ENCODE measurements around the gene EGFL7. TPM values are rescaled to one million over a fixed set of nuclear protein-coding genes. Genes with fewer than 3 reads are reported as not detected.

The EGFL7 gene
- polyA plus RNA-seq, 3 donors = 34.4 to 456 (median 158) TPM

DNA sequence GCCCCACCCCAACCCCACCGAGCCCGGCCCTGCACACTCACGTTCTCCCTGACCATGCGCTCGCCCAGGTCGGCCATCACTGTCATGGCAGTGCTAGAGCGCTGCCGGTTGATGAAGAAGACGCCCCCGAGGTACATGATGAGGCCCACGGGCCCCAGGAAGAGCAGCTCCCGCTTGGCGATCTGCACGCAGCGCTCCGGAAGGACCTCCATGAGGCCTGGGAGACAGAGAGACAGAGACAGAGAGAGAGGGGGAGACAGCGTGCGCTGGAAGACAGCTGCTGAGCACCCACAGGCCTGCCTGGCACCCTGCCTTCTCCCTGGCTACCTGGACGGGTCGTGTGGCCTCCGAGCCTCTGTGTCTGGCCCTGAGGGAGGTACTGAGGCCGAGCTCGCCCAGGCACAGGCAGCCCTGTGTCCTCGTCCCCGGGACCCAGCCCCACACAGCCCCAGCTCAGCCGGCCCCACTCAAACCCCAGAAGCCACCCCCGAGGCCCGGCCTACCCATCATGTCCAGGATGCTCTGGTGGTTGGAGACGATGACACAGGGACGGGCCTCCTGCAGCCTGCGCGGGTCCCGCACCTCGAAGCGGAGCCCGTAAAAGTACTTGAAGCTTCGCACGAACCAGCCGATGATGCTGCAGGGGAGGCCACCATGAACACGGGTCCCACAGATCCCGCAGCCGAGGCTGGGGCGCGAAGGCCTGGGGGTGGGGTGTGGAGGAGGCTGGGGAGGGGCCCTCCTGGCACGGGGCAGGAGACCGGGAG, 14.4 kb downstream of the EGFL7 start:
- WGBS, 3 donors = 85 to 90% (median 86%) methylated on average over 42 to 46 of the region's 46 CpGs
- no peak overlapping the region for H3K27ac ChIP-seq (ENCODE audit: low read depth, low read length)

DNA sequence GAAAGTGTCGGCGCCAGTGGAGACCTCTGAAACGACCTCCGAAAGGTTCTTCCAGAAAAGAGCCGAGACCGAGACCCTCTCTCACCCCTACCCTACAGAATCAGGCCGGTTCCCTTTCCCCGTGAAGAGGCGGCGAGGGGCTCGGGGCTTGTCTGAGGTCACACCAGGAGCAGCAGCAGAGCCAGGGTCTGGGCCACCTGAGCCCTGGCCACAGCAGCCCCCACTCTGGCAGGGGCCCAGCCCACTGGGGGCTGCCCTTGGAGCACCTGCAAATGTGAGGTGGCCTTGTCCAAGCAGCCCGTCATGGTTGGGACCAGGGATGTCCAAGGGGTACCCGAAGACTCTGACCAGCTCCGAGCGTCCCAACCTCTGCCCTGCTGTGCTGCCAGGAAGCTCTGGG, 15.3 kb downstream of the EGFL7 start:
- WGBS, 3 donors = 81 to 94% (median 82%) methylated on average over 15 of the region's 15 CpGs
- H3K27ac ChIP-seq (ENCODE audit: low read depth, low read length) = no peak overlapping the region

DNA sequence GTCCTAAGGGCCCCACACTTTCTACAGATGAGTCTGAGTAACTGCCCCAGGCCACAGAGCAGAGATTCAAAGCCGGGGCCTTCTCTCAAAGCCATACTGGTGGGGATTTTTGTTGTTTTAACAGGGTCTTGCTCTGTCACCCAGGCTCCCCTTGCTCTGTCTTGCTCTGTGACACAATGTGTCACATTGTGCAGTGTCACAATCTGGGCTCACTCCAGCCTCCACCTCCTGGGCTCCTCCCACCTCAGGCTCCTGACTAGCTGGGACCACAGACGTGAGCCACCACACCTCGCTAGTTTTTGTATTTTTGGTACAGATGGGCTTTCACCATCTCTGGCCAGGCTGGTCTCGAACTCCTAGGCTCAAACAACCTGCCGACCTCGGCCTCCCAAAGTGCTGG, 15.9 kb downstream of the EGFL7 start:
- H3K27ac ChIP-seq (ENCODE audit: low read depth, low read length) = no peak overlapping the region
- whole genome bisulfite sequencing, 3 donors = 71 to 78% (median 78%) methylated on average over 6 of the region's 6 CpGs

DNA sequence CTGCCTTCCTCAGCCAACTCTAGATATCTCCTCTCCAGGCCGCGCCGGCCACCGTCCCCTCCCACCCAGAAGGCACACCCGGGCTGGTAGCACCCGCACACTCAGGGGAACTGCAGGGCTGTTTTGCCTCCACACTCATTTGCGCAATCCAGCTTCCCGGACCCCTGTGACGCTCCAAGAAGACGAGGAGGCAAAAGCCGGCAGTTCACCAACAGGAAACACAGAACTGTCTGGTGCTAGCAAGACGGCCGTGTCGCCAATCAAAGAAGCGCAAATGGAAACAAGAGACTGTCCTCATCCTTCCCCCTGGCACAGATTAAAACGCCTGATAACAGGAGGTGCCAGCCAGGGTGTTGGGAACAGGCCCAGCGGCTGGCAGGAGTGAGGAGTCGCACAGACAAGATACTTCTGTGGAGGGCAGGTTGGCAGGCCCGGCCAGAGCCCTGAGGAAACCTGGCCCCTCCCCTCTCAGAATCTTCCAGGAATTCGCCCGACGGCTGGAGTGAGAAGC, 16.8 kb downstream of the EGFL7 start:
- H3K27ac ChIP-seq (ENCODE audit: low read depth, low read length) = no peak overlapping the region
- 43 to 66% (median 49%) methylated on average over 22 of the region's 22 CpGs for WGBS, 3 donors

DNA sequence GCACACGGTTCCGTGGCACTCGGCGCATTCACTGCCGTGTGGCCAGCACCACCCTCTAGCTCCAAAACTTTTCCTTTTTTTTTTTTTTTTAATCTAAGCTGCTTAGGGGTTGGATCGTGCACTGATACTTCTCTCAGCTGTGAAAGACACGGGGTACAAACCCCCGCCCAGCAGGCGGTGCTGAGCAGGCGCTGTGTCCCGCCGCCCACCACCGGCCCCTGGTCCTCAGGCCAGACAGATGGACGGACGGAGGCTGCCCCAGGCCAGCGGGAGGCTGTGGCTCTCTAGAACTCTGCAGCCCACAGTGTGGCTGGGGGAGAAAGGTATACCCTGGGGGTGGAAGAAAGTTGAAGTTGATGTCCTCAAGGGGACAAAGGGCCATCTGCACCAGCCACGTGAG, 18.3 kb downstream of the EGFL7 start:
- 85 to 92% (median 91%) methylated on average over 17 of the region's 17 CpGs for WGBS, 3 donors
- H3K27ac ChIP-seq (ENCODE audit: low read depth, low read length) = no peak overlapping the region

DNA sequence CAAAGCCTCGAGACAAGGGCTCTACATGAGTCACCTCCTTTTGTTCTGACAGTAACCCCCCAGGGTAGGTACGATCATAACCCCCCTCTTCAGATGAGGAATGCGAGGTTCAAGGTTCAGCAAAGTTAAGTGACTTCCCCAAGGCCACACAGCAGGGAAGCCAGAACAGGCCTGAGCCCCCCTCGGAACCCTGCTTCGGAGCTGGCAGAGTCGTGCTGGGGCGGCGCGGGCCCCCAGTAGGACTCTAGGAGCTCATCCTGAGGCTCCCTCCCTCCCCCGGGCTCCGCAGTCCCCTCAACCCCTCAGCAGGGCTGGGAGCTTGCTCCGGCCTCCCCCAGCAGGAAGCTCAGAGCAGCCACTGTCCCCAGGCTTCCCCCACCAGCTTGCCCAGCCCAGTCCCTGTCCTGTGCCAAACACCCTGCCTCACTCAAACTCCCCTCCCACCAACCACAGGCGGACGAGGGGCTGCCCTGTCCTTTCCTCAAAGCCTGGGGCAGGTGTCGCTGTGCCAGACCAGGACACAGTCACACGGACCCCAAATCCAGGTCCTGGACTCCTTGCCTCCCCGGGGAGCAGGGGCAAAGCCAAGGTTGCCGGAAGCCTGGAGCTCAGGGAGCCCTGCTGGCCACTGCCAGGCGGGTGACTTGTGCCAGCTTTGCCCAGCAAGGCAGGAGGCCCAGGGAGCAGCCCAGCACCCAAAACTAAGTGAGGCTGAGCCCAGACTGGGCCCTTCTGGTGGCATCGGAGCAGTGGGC, 19.4 kb downstream of the EGFL7 start:
- H3K27ac ChIP-seq (ENCODE audit: low read depth, low read length) = no peak overlapping the region
- WGBS, 3 donors = 71 to 84% (median 81%) methylated on average over 20 of the region's 20 CpGs

DNA sequence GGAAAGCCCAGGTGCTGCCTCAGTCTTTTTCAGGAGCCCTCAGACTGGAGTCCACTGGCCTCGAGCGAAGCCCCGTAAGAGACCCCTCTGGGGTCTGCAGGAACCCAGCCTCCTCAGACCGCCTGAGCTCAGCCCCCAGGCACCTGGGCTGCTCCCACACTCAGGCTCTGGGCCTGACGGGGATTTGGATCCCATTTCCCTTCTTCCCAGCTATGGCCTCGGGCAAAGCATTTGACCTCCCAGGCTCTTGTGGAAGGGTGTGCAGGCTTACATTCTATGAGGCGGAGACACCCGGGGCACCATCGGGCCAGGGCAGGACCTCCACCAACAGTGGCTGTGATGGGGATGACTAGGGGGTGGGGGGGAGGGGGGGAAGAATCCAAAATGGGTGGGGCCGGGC, 20.0 kb downstream of the EGFL7 start:
- WGBS, 3 donors = 70 to 90% (median 90%) methylated on average over 10 of the region's 10 CpGs
- H3K27ac ChIP-seq (ENCODE audit: low read depth, low read length) = no peak overlapping the region

DNA sequence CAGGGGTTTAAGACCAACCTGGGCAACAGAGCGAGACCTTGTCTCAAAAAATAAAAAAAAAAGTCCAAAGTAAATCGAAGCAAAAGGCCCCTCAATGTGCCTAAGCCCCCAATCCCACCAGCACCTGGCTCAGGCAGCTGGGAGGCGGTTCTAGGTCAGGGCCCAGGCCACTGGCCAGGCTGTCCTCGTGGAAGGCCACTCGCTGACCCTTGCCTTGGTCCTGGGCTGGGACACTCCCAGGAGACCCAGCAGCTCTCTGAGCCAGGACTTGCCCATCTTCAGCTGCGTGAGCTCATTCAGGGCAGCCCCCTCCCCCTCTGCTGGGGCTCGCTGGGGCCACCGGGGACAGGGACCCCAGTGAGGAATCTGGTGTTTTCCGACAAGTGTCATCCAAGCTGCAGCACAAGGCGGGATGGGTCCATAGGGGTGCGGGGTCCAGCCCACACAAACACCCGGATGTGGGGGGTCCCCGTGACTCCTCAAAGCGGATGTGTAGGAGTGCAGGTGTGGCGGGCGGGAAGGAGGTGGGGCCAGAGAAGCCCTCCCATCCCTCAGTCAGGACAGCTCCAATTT, 20.5 kb downstream of the EGFL7 start:
- WGBS, 3 donors = 82 to 86% (median 83%) methylated on average over 16 of the region's 16 CpGs
- no peak overlapping the region for H3K27ac ChIP-seq (ENCODE audit: low read depth, low read length)

DNA sequence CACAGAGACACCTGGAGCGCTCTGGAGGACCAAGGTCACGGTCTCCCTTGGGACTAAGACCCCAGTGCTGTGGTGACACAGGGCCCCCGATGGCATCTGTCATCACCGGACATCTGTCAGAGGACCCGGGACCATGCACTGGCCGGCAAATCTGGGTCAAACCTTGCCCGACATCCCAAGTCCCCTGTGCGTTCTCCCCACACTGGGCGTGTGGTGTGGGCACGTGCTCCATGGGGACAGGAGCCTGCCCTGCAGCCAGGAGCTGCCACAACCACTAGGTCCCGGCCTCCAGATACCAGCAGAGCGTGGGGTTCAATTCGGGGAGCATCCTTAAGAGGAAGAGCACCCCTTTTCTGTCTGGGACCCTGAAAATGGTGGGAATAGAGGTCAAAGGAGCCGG, 21.0 kb downstream of the EGFL7 start:
- no peak overlapping the region for H3K27ac ChIP-seq (ENCODE audit: low read depth, low read length)
- 55 to 92% (median 88%) methylated on average over 14 of the region's 14 CpGs for WGBS, 3 donors

DNA sequence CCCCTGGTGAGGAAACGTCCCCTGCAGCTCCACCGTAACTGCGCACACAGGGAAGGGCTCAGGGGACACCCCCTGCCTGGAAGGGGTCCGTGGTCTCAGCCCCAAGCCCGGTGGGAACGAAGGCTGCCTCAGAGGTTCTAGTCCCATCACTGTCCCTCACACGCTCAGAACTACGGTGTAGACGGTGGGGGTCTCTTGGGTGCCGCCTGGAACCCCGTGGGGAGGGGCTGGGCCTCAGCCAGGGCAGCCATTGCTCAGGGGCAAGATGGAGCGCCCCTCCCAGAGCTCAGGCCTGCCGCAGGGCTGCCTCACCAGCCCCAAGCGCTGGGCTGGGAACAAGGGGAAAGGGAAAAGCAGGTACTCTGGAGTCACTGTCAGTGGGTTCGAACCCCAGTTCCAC, 21.6 kb downstream of the EGFL7 start:
- no peak overlapping the region for H3K27ac ChIP-seq (ENCODE audit: low read depth, low read length)
- WGBS, 3 donors = 69 to 82% (median 71%) methylated on average over 15 of the region's 15 CpGs

DNA sequence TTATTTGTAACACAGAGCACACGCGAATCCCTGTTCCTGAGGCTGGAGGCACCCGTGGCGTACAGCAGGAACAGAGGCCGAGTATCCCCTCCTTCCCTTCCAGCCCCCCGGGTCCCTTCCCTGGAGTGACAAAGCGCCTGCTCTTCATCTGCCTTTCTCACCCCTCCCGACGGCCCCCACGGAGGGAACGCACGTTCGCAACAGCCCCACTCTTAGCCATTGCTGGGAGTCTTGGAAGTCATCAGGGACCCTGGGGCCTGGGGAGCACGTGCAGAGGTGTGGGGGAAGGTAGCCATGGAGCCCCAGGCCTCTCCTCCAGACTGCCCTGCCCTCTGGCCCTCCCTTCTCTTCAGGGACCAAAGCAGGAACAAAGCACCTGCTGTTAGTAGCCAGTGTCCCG, 22.1 kb downstream of the EGFL7 start:
- WGBS, 3 donors = 64 to 85% (median 76%) methylated on average over 15 of the region's 15 CpGs
- H3K27ac ChIP-seq (ENCODE audit: low read depth, low read length) = no peak overlapping the region

DNA sequence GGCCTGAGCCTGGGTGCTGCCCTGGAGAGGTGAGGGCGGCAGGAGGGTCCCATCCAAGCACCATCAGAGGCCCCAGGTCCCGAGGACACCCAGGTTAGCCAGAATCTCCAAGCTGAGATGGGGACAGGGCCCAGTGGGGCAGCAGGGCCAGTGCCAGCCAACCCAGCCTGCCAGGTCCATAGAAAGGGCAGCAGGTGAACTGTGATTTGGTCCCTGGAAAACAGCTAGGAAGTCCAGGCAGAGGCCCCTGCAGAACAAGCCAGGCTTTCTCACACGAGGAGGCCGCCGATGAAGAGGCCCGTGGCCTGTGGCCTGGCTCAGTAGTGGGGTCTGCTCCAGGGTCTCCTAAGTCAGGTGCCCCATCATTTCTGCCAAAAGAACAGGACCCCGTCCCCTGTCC, 22.5 kb downstream of the EGFL7 start:
- WGBS, 3 donors = 43 to 81% (median 81%) methylated on average over 7 of the region's 7 CpGs

DNA sequence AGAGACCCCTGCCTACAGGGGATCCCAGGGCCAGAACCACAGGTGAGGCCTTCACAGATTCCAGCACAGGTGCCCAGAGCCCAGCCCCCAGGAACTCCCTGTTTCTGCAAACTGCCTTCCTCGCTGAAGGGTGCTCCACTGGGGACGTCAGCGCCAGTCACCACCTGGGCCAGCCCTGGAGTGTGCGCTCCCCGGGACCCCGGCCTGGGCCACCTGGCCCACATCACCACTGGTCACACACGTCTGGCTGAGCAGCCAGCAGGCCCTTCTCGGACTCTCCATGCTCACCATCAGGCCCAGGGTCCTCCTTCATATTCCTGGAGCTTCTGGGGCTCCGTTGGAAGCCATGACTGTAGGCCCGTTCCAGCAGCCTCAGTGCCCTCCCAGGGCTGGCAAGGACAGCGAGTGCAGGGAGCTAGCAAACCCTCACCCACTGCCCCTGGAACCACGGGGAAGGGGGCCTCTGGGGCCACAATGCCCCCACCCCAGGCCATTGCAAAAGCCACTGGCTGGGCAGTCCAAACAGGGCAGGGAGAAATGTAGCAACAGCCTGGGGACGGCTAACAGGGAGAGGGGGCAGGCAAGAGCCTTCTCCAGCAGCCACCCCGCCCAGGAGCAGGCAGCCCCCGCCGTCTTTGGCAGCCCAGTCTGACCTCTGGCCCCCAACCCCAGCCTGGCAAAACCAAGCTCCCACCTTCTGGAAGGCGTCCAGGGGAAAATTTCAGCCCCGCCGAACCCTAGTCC, 23.2 kb downstream of the EGFL7 start:
- WGBS, 3 donors = 13 to 36% (median 26%) methylated on average over 19 of the region's 19 CpGs
- no peak overlapping the region for H3K27ac ChIP-seq (ENCODE audit: low read depth, low read length)

More for the DNA sequence above, 22.5 kb downstream of the EGFL7 start:
- no peak overlapping the region for H3K27ac ChIP-seq (ENCODE audit: low read depth, low read length)

DNA sequence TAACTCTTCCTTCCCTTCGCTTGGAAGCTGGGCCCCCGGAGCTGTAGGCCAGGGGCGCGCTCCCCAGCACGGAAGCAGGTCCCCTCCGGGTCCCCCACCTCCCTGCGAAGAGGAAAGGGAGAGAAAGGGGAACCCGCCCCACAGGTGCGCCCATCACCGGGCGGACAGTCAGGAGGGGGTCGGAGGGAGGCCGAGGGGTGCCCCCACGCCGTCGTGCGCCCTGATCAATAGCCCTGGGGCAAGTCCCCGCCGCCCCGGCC, 23.7 kb downstream of the EGFL7 start:
- WGBS, 3 donors = 1 to 3% (median 1%) methylated on average over 18 to 20 of the region's 20 CpGs
- peak overlapping the region; percentile 4 for H3K27ac ChIP-seq (ENCODE audit: low read depth, low read length)

DNA sequence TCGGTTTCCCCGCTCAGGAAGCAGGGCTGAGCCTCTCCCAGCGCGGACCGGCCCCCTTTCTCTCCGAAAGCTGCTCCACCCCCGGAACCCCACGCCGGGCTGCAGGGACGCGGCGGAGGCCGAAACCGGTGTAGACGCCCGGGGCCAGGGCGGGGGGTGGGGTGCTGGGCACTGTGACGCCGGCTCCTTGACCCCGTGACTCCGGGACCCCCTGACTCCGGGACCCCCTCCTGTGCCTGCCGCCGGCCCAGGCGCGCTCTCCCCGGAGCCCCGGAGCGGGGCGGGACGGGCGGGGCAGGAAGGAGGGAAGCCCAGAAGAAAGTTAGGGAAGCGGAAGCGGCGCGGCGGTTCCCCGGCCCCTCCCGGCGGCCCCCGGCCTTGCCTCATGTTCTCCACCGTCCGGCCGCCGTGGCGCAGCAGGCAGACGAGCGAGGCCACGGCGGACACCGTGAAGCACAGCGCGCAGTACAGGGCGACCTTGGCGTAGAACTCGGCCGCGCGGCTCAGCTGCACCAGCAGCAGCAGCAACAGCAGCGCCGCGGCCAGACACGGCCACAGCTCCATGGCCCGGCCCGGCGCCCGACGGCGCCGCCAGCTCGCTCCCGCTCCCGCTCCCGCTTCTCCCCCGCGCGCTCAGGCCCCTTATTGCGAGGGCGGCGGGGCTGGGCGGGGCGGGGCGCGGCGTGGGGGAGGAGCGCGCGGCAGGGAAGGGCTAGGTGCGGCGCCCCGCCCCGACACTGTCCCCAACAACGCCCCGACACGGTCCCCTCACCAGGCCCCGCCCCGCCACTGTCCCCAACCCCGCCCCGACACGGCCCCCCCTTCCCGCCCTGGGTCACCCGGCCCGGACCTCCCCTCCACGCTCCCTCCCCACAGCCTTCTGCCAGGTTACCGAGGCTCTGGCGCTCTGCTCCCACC, 24.3 kb downstream of the EGFL7 start, which contains the start of gene AGPAT2:
Gene AGPAT2, minus strand, starts transcription at position 664 of the 918 bp plus-strand sequence. Its CDS starts 100 bp downstream, at position 564.
- 0 to 1% (median 0%) methylated on average over 60 to 103 of the region's 106 CpGs for WGBS, 3 donors

DNA sequence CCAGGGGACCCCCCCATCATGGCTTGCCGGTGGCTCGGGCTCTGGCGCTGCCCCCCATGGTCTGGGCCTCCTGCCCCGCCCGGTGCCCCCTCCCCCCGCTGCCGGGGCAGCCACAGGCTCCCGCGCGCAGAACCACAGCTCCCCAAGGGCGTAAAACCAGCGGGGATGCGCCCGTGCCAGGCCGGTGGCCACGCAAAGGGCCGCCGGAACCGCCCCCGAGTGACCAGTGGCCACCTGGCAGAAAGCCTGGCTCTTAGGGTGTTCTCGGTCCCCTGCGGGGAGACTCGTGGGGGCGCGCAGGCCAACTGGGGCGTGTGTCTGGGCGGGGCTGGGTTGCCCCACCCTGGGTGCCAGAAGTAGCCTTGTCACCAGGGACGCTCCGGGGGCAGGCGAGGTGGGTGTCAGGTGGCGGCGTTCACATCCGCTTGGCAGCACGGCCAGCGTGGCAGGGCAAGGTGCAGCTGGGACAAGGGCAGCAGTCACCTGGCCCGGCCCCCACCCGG, 25.1 kb downstream of the EGFL7 start:
- no peak overlapping the region for H3K27ac ChIP-seq (ENCODE audit: low read depth, low read length)
- WGBS, 3 donors = 13 to 23% (median 20%) methylated on average over 30 to 37 of the region's 37 CpGs

More for the DNA sequence above, 24.3 kb downstream of the EGFL7 start, which contains the start of gene AGPAT2:
- peak within 1 kb of the TSS; percentile 4 for H3K27ac ChIP-seq (ENCODE audit: low read depth, low read length)

DNA sequence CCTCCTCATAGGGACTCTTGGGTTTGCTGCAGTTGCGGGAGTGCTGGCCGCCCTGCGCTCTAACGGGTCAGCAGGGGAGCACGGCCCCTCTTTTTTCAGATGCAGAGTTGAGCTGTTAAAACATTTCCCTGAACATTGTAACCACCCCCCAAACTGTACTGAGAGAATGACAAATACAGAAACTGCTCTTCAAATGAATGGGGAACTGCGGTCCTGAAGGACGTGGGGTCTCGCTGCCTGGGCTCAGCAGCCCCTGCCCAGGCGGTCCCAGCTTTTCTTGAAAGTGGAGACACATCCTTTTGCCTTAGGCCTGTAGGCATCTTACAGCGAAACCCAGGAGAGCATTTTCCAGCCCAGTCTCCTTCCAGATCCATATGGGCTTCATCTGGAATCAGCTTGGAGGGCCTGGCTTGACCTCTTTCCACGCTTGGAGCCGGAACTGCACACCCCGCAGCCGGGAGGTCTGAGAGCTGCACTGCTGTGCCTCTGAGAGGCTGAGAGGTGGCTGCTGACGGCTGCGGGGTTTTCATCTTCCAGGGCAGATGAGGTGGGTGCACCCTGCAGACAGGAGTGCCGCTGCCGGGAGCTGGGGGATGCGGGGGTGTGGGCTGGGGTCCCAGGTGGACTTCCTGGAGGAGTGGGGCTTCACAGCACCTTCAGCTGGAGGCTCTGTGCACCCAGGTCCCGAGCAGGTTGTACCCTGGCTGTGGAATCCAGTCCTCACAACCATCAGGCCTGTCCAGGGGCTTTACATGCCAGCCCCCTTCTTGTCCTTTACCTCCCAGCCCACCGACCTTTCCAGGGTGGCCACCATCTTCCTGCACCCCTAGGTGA, 25.8 kb downstream of the EGFL7 start:
- H3K27ac ChIP-seq (ENCODE audit: low read depth, low read length) = no peak overlapping the region
- 52 to 64% (median 60%) methylated on average over 20 to 21 of the region's 21 CpGs for WGBS, 3 donors

Data from adipose tissue (tissue), 3 donors.